IMR-90 (cell line): ENCODE measurements around the gene ATP2B2. TPM values are rescaled to one million over a fixed set of nuclear protein-coding genes. Genes with fewer than 3 reads are reported as not detected.

Source experiments
- ATAC-seq: fragments of 200-7000 bp; cut with Tn5 transposase; 2 replicates; pipeline ENCODE4 v1.9.1; 2020; ENCODE audit warnings: low read depth, mild to moderate bottlenecking, moderate library complexity
- BruUV-seq: library from RNA; stranded (reverse); fragments of 400-500 nt; replicated peaks from 2 replicates; lab custom pipeline; 2021; lab: Mats Ljungman, UMichigan
- CTCF ChIA-PET: fragments of 300-600 bp; formaldehyde crosslinking; extraction: SDS; loops from one replicate; lab custom pipeline; 2021; ENCODE audit warnings: antibody characterized with exemption; lab: Yijun Ruan, JAX
- POLR2A ChIA-PET: fragments of 300-600 bp; sonication (Branson Sonifier 250); formaldehyde crosslinking; loops from one replicate; lab custom pipeline; 2022; ENCODE audit warnings: antibody characterized with exemption; ENCODE audit not compliant: unreplicated experiment; lab: Charles Lee
- DNase-seq: peaks from one replicate; pipeline ENCODE4 v3.0.0; 2013
- H2AFZ ChIP-seq: replicated peaks from 2 replicates; pipeline ENCODE3; 2013; ENCODE audit warnings: low read length, mild to moderate bottlenecking; ENCODE audit not compliant: poor library complexity
- H2AK5ac ChIP-seq: 2 replicates; pipeline ENCODE4 v1.6.1; 2013; ENCODE audit warnings: low read depth, low read length, inconsistent platforms
- H2AK9ac ChIP-seq: replicated peaks from 2 replicates; pipeline ENCODE3; 2013; ENCODE audit warnings: mild to moderate bottlenecking, low read depth, low read length, moderate library complexity; ENCODE audit not compliant: poor library complexity
- H2BK120ac ChIP-seq: 2 replicates; pipeline ENCODE4 v1.6.1; 2013; ENCODE audit warnings: low read depth, low read length, inconsistent platforms
- H2BK15ac ChIP-seq: 3 replicates; pipeline ENCODE4 v1.6.1; 2013; ENCODE audit warnings: low read depth, low read length, inconsistent platforms
- H2BK20ac ChIP-seq: 2 replicates; pipeline ENCODE4 v1.6.1; 2013; ENCODE audit warnings: low read depth, mild to moderate bottlenecking, inconsistent platforms, low read length, moderate library complexity
- H2BK5ac ChIP-seq: 2 replicates; pipeline ENCODE4 v1.6.1; 2013; ENCODE audit warnings: mild to moderate bottlenecking, low read depth, low read length, inconsistent platforms; ENCODE audit not compliant: poor library complexity, severe bottlenecking
- H3K14ac ChIP-seq: replicated peaks from 2 replicates; pipeline ENCODE4 v1.6.1; 2013; ENCODE audit warnings: low read depth, low read length, inconsistent platforms
- H3K18ac ChIP-seq: 2 replicates; pipeline ENCODE4 v1.6.1; 2013; ENCODE audit warnings: low read depth, low read length, control low read depth
- H3K23ac ChIP-seq: 2 replicates; pipeline ENCODE4 v1.6.1; 2013; ENCODE audit warnings: low read depth, low read length, inconsistent platforms
- H3K27ac ChIP-seq: 2 replicates; pipeline ENCODE4 v1.5.1; 2013; ENCODE audit warnings: mild to moderate bottlenecking, control low read depth, low read length; ENCODE audit not compliant: insufficient read depth
- H3K27me3 ChIP-seq: 2 replicates; pipeline ENCODE4 v1.6.1; 2013; ENCODE audit warnings: low read length; ENCODE audit not compliant: control insufficient read depth, insufficient read depth
- H3K36me3 ChIP-seq: 2 replicates; pipeline ENCODE4 v1.6.1; 2013; ENCODE audit warnings: low read length, mixed read lengths; ENCODE audit not compliant: control insufficient read depth, insufficient read depth
- H3K4ac ChIP-seq: 2 replicates; pipeline ENCODE4 v1.6.1; 2013; ENCODE audit warnings: low read depth, low read length, inconsistent platforms
- H3K4me1 ChIP-seq: 2 replicates; pipeline ENCODE4 v1.6.1; 2013; ENCODE audit warnings: low read length, mixed read lengths; ENCODE audit not compliant: control insufficient read depth, insufficient read depth
- H3K4me2 ChIP-seq: 2 replicates; pipeline ENCODE4 v1.6.1; 2013; ENCODE audit warnings: low read depth, mild to moderate bottlenecking, control low read depth, low read length, moderate library complexity
- H3K4me3 ChIP-seq: 2 replicates; pipeline ENCODE4 v1.5.1; 2013; ENCODE audit warnings: low read depth, mild to moderate bottlenecking, control low read depth, low read length, moderate library complexity; ENCODE audit not compliant: insufficient read depth
- H3K56ac ChIP-seq: 2 replicates; pipeline ENCODE4 v1.6.1; 2013; ENCODE audit warnings: low read length, inconsistent platforms; ENCODE audit not compliant: insufficient read depth; ENCODE audit errors: extremely low read depth
- H3K79me1 ChIP-seq, 2 experiments: 2 replicates each; pipeline ENCODE4 v1.6.1; 2013; ENCODE audit warnings: low read length in 2 of 2, inconsistent platforms in 1 of 2, low read depth in 1 of 2
- H3K9ac ChIP-seq: 2 replicates; pipeline ENCODE4 v1.6.1; 2013; ENCODE audit warnings: low read depth, low read length, control low read depth
- H3K9me1 ChIP-seq: 2 replicates; pipeline ENCODE4 v1.6.1; 2013; ENCODE audit warnings: low read length, inconsistent platforms; ENCODE audit not compliant: insufficient read depth
- H3K9me3 ChIP-seq: 2 replicates; pipeline ENCODE4 v1.6.1; 2013; ENCODE audit warnings: low read length; ENCODE audit not compliant: control insufficient read depth, insufficient read depth
- H4K20me1 ChIP-seq: 2 replicates; pipeline ENCODE4 v1.6.1; 2013; ENCODE audit warnings: low read length, inconsistent platforms; ENCODE audit not compliant: insufficient read depth
- H4K5ac ChIP-seq: 2 replicates; pipeline ENCODE4 v1.6.1; 2013; ENCODE audit warnings: mild to moderate bottlenecking, low read depth, low read length, control low read depth
- H4K8ac ChIP-seq, 2 experiments: 2 replicates each; pipeline ENCODE4 v1.6.1; 2013; ENCODE audit warnings: low read depth in 2 of 2, low read length in 2 of 2, control low read depth in 1 of 2, inconsistent platforms in 1 of 2
- H4K91ac ChIP-seq: 2 replicates; pipeline ENCODE4 v1.6.1; 2013; ENCODE audit warnings: low read depth, low read length, inconsistent platforms; ENCODE audit not compliant: insufficient read depth
- BHLHE40 ChIP-seq: fragments of 150-350 bp; IDR thresholded peaks from 2 replicates; pipeline ENCODE4 v1.6.1; 2016; ENCODE audit warnings: mild to moderate bottlenecking, low read depth, low read length
- CEBPB ChIP-seq: IDR thresholded peaks from 2 replicates; pipeline ENCODE4 v1.6.1; 2012; ENCODE audit warnings: low read depth, low read length, improper control_type of control experiment
- FOS ChIP-seq: fragments of 150-350 bp; IDR thresholded peaks from 2 replicates; pipeline ENCODE4 v1.6.1; 2016; ENCODE audit warnings: low read depth, low read length
- MAZ ChIP-seq: IDR thresholded peaks from 2 replicates; pipeline ENCODE4 v1.6.1; 2012; ENCODE audit warnings: low read depth, mild to moderate bottlenecking, low read length, improper control_type of control experiment, moderate library complexity, borderline replicate concordance
- MXI1 ChIP-seq: IDR thresholded peaks from 2 replicates; pipeline ENCODE4 v1.6.1; 2012; ENCODE audit warnings: low read depth, mild to moderate bottlenecking, low read length, moderate library complexity, borderline replicate concordance
- NFE2L2 ChIP-seq: fragments of 150-350 bp; IDR thresholded peaks from 2 replicates; pipeline ENCODE4 v1.6.1; 2016; ENCODE audit warnings: low read depth, mild to moderate bottlenecking, low read length
- RAD21 ChIP-seq: IDR thresholded peaks from 2 replicates; pipeline ENCODE4 v1.6.1; 2012; ENCODE audit warnings: low read length, improper control_type of control experiment
- RFX5 ChIP-seq: IDR thresholded peaks from 2 replicates; pipeline ENCODE4 v1.8.0; 2012; ENCODE audit warnings: low read depth, mild to moderate bottlenecking, low read length, moderate library complexity
- SMC3 ChIP-seq: fragments of 150-350 bp; IDR thresholded peaks from 2 replicates; pipeline ENCODE4 v1.6.1; 2016; ENCODE audit warnings: low read depth, mild to moderate bottlenecking, antibody characterized with exemption, low read length, moderate library complexity
- USF2 ChIP-seq: fragments of 150-350 bp; IDR thresholded peaks from 2 replicates; pipeline ENCODE4 v1.6.1; 2017; ENCODE audit warnings: mild to moderate bottlenecking, antibody characterized with exemption, low read length, low read depth
- WGBS, 2 experiments: methylation state at CpG; one replicate each; pipeline versions ENCODE4 v1.1.5 to v1.1.7; 2013; ENCODE audit warnings: missing lambda C conversion rate in 2 of 2; ENCODE audit not compliant: insufficient read length in 1 of 2; ENCODE audit errors: extremely low coverage in 2 of 2; 5-methylcytosine and 5-hydroxymethylcytosine counted together
- dilution Hi-C: fragments of 300-500 bp; cut with HindIII; formaldehyde crosslinking; loops from one replicate; pipeline ENCODE4 v1.14.3; 2018; ENCODE audit warnings: low sequenced_read_pairs; ENCODE audit not compliant: unreplicated experiment
- in situ Hi-C: fragments of 300-500 bp; cut with MboI; formaldehyde crosslinking; loops from 3 replicates; pipeline ENCODE4 v1.14.3; 2019; ENCODE audit warnings: low sequenced_read_pairs, inconsistent platforms, mixed read lengths
- intact Hi-C: fragments of 100-400 bp; cut with micrococcal nuclease; formaldehyde crosslinking; loops from 2 replicates; pipeline ENCODE4 v1.10.0; 2022
- polyA plus RNA-seq, 3 experiments: library from polyadenylated mRNA; depleted of rRNA; stranded (reverse); fragments of >200 nt; gene quantifications; 2 replicates each; pipeline ENCODE4 v1.2.3, GENCODE V29; 2012; ENCODE audit warnings: low replicate concordance in 1 of 3
- total RNA-seq: library from RNA; depleted of rRNA; stranded (reverse); fragments of >200 nt; gene quantifications from 2 replicates; pipeline ENCODE4 v1.2.3, GENCODE V29; 2012

The ATP2B2 gene
- total and polyA plus RNA-seq, 2 of the 4 experiments (the other 2 are of a cell fraction) = under 0.01 to 0.02 TPM

GRCh38 chr3:10480871-10481378 lies 24.5 kb downstream of the ATP2B2 start:
- dilution Hi-C loops = no loop called here
- in situ Hi-C loops = no loop called here
- Histone ChIP-seq H3K9ac (no peak overlapping the region), H3K27me3 (peaks cover 10% of the 10 kb centered on the region), H3K18ac (no peak overlapping the region), H2AK9ac (no peak overlapping the region), H3K36me3 (no peaks in the 10 kb centered on the region), H3K4me1 (no peaks in the 10 kb centered on the region), H2BK120ac (no peak overlapping the region), H3K27ac (no peak overlapping the region), H3K79me1 (no peaks in the 10 kb centered on the region), H3K56ac (no peak overlapping the region), H4K91ac (no peak overlapping the region), H2BK5ac (no peak overlapping the region), H3K4ac (no peak overlapping the region), H2BK20ac (no peak overlapping the region), H3K23ac (no peak overlapping the region), H2AK5ac (no peak overlapping the region), H4K20me1 (no peaks in the 10 kb centered on the region), H3K14ac (no peak overlapping the region), H4K8ac (no peak overlapping the region), H3K9me3 (no peaks in the 10 kb centered on the region), H3K9me1 (no peaks in the 10 kb centered on the region), H3K4me2 (no peak overlapping the region), H2BK15ac (no peak overlapping the region), H3K4me3 (no peak overlapping the region), H2AFZ (peak overlapping the region; percentile 51), H4K5ac (no peak overlapping the region)
- 80% methylated on average over 2 of the region's 4 CpGs; no CpG with 5 or more reads in 1 of the 2 experiments for WGBS, 2 experiments
- CTCF ChIA-PET = no interaction called here
- no peak for DNase-seq
- TF ChIP-seq FOS (no peak), NFE2L2 (no peak), RFX5 (no peak), MXI1 (no peak), USF2 (no peak), RAD21 (no peak), MAZ (no peak), CEBPB (no peak), SMC3 (no peak), BHLHE40 (no peak)
- intact Hi-C loops = no loop called here
- no peak for ATAC-seq
- POLR2A ChIA-PET = no interaction called here
- BruUV-seq = no TSS peak
